ENCODE measurements around the gene TAF1B. TPM values are rescaled to one million over a fixed set of nuclear protein-coding genes. Genes with fewer than 3 reads are reported as not detected.

The TAF1B gene
- total RNA-seq, 1 experiment from 2014 or later = 29.9 TPM

DNA sequence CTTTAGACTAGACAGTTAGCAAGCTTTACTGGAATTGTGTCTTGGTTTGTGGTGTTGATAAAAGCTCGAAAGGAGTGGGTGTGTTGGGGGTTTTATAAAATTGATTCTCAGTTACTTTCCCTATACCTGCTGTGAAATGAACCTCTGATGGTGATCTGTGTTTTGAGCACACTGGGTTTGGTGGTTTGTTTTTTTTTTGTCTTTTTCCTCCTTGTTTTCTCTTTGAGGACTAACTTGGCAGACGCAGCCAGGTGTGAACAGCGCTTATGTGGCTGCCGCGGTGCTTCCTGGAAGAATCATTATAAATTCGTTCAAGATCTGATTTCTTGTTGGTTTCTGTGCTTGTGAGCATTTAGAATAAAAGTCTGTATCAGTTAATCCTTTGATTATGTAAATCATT is 136.7 kb downstream of the TAF1B start:
- H4K8ac ChIP-seq (replicated peaks; ENCODE audit: insufficient read length, low read depth, low read length) = no peak overlapping the region
- no peaks in the 10 kb centered on the region for H3K4me1 Mint-ChIP-seq
- H2BK15ac ChIP-seq (ENCODE audit: low read depth, low read length) = no peak overlapping the region
- H3K27ac ChIP-seq (ENCODE audit: insufficient read length, low read depth, low read length) = no peak overlapping the region
- H2BK12ac ChIP-seq (ENCODE audit: insufficient read length, low read depth, low read length) = no peak overlapping the region
- no peak overlapping the region for H3K23ac ChIP-seq (ENCODE audit: insufficient read length, low read depth, low read length)
- no peaks in the 10 kb centered on the region for H3K23me2 ChIP-seq (ENCODE audit: insufficient read length, low read depth, low read length, poor library complexity, severe bottlenecking)
- no peaks in the 10 kb centered on the region for H3K9me3 Mint-ChIP-seq
- no peak overlapping the region for H3K56ac ChIP-seq (ENCODE audit: insufficient read length, low read depth, low read length)
- no CpG with 5 or more reads among the region's 6 CpGs for WGBS (ENCODE audit: extremely low coverage, insufficient read length, low lambda C conversion rate)
- H2AK5ac ChIP-seq (ENCODE audit: insufficient read length, low read length) = no peak overlapping the region
- no peak overlapping the region for H4K5ac ChIP-seq (ENCODE audit: insufficient read length, low read depth, low read length)
- no peak overlapping the region for H3K9ac ChIP-seq (ENCODE audit: extremely low read depth, insufficient read length, low read length)
- H3K4ac ChIP-seq (ENCODE audit: low read depth, low read length) = no peak overlapping the region
- H3K27me3 ChIP-seq (ENCODE audit: insufficient read depth, low read length) = no peaks in the 10 kb centered on the region
- no peaks in the 10 kb centered on the region; a peak in 2 of 7 replicates for H3K36me3 Mint-ChIP-seq (ENCODE audit: insufficient read depth in 1 of 3, low read depth in 3 of 3)
- H3K4me2 ChIP-seq (ENCODE audit: insufficient read depth, insufficient read length, low read length) = no peak overlapping the region
- H2BK20ac ChIP-seq (ENCODE audit: low read depth, low read length, poor library complexity, severe bottlenecking) = no peak overlapping the region
- H2AFZ ChIP-seq (ENCODE audit: low read length) = no peak overlapping the region
- H3K9me3 ChIP-seq (ENCODE audit: control insufficient read depth, low read depth, low read length) = no peaks in the 10 kb centered on the region
- no peak for DNase-seq
- no peak overlapping the region for H2BK5ac ChIP-seq (ENCODE audit: insufficient read length, low read length)
- H2BK120ac ChIP-seq (ENCODE audit: low read depth, low read length, poor library complexity, severe bottlenecking) = no peak overlapping the region
- no peak overlapping the region for H3K18ac ChIP-seq (ENCODE audit: insufficient read length, low read depth, low read length)
- H4K91ac ChIP-seq (ENCODE audit: insufficient read length, low read depth, low read length) = no peak overlapping the region
- no peaks in the 10 kb centered on the region for H3K4me1 ChIP-seq (ENCODE audit: insufficient read depth, low read length)
- H3K4me3 Mint-ChIP-seq = no peak overlapping the region
- H4K20me1 ChIP-seq (ENCODE audit: control insufficient read depth, insufficient read depth, insufficient read length) = no peaks in the 10 kb centered on the region
- peak overlapping the region in 1 of 3 experiments; percentile 74; a peak in 1 of 7 replicates for H3K27ac Mint-ChIP-seq
- no peak overlapping the region for H3K14ac ChIP-seq (ENCODE audit: insufficient read depth, low read length)
- TF ChIP-seq, protein P1, sequence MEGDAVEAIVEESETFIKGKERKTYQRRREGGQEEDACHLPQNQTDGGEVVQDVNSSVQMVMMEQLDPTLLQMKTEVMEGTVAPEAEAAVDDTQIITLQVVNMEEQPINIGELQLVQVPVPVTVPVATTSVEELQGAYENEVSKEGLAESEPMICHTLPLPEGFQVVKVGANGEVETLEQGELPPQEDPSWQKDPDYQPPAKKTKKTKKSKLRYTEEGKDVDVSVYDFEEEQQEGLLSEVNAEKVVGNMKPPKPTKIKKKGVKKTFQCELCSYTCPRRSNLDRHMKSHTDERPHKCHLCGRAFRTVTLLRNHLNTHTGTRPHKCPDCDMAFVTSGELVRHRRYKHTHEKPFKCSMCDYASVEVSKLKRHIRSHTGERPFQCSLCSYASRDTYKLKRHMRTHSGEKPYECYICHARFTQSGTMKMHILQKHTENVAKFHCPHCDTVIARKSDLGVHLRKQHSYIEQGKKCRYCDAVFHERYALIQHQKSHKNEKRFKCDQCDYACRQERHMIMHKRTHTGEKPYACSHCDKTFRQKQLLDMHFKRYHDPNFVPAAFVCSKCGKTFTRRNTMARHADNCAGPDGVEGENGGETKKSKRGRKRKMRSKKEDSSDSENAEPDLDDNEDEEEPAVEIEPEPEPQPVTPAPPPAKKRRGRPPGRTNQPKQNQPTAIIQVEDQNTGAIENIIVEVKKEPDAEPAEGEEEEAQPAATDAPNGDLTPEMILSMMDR (conservative IDR thresholded peaks at IDR 0.05) = no peak
- H3K27me3 Mint-ChIP-seq (ENCODE audit: low read depth) = no peaks in the 10 kb centered on the region; the same call in 1 of the 2 replicates
- H3K79me1 ChIP-seq (ENCODE audit: insufficient read depth, low read depth, low read length, poor library complexity, severe bottlenecking) = no peaks in the 10 kb centered on the region
- H3K79me2 ChIP-seq (ENCODE audit: insufficient read depth, low read length) = no peaks in the 10 kb centered on the region
- no peak overlapping the region for H3T11ph ChIP-seq (ENCODE audit: low read length)
